Measurements from ENCODE around the gene TTYH3. TPM values are rescaled to one million over a fixed set of nuclear protein-coding genes. Genes with fewer than 3 reads are reported as not detected.

Gene TTYH3
- total RNA-seq, 3 donors from 2014 or later (not counting 1 experiment from before 2014, with no cell fraction given): 38.3 to 47.1 (median 42.4) TPM

DNA sequence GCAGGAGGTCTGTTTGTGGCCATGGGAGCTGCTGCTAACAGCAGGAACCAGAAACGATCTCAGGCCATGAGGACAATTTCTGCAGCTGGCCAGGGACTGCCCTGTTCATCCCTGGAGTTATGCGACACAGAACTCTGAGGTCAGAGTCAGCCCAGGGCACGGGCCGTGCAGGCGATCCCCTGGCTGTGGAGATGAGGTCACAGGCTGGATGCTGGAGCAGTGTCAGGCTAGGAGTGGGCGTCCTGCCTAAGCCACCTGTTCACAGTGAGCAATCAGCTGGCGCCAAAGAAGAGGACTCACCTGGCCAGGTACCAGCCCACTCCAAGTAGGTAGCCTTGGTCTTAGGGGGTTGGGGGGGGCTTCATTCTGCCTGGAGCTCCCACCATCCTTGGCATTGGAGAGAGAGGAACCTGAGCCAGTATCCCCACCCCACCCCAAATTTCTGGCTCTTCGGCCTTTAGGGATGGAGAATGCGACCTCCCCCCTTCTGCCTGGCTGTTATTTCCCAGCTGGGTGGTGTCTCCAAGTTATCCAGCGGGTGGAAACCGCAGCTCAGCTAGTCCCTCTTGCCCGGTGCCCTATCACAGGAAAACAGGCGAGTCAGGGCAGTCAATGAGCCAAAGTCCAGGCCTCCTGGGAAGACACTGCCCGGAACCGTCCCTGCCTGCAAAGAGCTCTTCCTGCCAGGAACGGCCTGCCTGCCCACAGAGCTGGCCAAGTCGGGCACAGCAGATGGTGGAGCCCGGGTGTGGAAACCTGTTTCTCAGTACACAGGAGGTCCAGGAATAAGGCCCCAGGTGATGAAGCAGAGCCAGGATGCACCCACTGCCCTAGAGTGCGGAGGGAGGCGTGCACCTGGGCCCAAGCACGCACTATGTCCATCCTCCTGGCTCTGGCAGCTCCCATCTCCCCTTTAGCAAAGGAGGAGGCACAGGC is 1.8 kb upstream of the TTYH3 start:
- Mint-ChIP-seq H3K36me3 (no peaks in the 10 kb centered on the region), H3K4me3 (no peak overlapping the region), H3K9me3 (no peaks in the 10 kb centered on the region), H3K27ac (no peak overlapping the region), H3K4me1 (peaks cover 10 to 28% of the 10 kb centered on the region in 2 donors), H3K27me3 (ENCODE audit: low read depth in 2 of 2) (no peaks in the 10 kb centered on the region)
- no peak for DNase-seq
- Histone ChIP-seq H3K27ac (ENCODE audit: low read length) (no peak overlapping the region), H3K4me3 (ENCODE audit: low read length) (no peak overlapping the region), H3K9me3 (ENCODE audit: control insufficient read depth, insufficient read depth, low read length) (no peaks in the 10 kb centered on the region), H3K36me3 (ENCODE audit: control insufficient read depth, insufficient read depth, low read length) (no peaks in the 10 kb centered on the region), H3K4me1 (ENCODE audit: control insufficient read depth, insufficient read depth, low read length) (peaks cover 29% of the 10 kb centered on the region), H3K27me3 (ENCODE audit: control insufficient read depth, insufficient read depth, low read length) (no peaks in the 10 kb centered on the region)
- WGBS (ENCODE audit: insufficient coverage): 88% methylated on average over 21 of the region's 21 CpGs
- ATAC-seq: no peak
- TF ChIP-seq, protein P1, sequence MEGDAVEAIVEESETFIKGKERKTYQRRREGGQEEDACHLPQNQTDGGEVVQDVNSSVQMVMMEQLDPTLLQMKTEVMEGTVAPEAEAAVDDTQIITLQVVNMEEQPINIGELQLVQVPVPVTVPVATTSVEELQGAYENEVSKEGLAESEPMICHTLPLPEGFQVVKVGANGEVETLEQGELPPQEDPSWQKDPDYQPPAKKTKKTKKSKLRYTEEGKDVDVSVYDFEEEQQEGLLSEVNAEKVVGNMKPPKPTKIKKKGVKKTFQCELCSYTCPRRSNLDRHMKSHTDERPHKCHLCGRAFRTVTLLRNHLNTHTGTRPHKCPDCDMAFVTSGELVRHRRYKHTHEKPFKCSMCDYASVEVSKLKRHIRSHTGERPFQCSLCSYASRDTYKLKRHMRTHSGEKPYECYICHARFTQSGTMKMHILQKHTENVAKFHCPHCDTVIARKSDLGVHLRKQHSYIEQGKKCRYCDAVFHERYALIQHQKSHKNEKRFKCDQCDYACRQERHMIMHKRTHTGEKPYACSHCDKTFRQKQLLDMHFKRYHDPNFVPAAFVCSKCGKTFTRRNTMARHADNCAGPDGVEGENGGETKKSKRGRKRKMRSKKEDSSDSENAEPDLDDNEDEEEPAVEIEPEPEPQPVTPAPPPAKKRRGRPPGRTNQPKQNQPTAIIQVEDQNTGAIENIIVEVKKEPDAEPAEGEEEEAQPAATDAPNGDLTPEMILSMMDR (IDR thresholded peaks at IDR 0.05): no peak
- intact Hi-C loops (cut with micrococcal nuclease): loop anchor here (5.0 kb wide), 1 partner anchor 108 kb away; no protein-coding TSS in a partner anchor

DNA sequence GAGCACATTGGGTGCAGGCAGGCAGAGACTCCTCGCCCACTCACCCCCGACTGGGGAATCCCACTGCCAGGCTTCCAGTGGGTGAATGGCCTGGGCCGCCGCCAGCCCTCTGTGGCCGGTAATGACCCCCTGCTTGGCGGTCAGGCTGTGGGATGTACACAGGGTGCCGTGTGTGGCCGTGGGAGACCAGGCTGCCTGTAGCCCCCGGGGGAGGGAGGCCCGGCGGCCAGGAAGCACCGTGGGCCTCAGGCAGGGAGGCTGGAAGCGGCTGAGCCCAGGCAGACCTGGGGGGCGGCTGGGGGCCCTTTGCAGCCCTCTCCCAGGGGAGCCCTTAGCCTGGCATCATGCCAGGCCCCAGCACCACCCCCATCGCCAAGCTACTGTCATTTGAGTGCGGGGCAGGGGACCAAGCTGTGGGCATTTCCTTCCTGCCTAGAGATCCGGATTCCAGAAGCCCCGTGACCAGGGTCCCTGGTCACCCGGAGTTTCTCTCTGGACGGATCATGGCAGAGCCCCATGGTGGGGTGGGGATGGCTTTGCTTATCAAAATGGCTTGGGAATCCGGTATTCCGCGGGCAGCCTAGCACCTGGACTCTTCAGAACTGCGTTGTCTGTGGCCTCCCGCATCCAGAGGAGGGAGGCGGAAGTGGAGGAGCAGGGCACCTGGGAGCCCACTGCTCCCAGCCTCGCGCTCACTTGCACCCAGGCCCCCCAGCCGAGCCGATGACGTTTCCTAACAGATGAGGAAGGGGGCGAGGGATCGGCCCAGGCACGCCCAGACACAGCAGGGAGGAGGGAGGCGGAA is 1.1 kb downstream of the TTYH3 start:
- peak; percentile 44 to 52 for DNase-seq
- Histone ChIP-seq H3K9me3 (ENCODE audit: control insufficient read depth, insufficient read depth, low read length) (no peaks in the 10 kb centered on the region), H3K4me1 (ENCODE audit: control insufficient read depth, insufficient read depth, low read length) (peaks cover 46% of the 10 kb centered on the region), H3K36me3 (ENCODE audit: control insufficient read depth, insufficient read depth, low read length) (no peaks in the 10 kb centered on the region), H3K27me3 (ENCODE audit: control insufficient read depth, insufficient read depth, low read length) (no peaks in the 10 kb centered on the region), H3K4me3 (ENCODE audit: low read length) (peak overlapping the region; percentile 51), H3K27ac (ENCODE audit: low read length) (peak overlapping the region; percentile 53)
- Mint-ChIP-seq H3K36me3 (no peaks in the 10 kb centered on the region), H3K9me3 (no peaks in the 10 kb centered on the region), H3K27me3 (ENCODE audit: low read depth in 2 of 2) (no peaks in the 10 kb centered on the region), H3K4me1 (peaks cover 10 to 34% of the 10 kb centered on the region in 2 donors), H3K27ac (peak overlapping the region; percentile 72 to 92), H3K4me3 (peak overlapping the region; percentile 93)
- 5% methylated on average over 35 of the region's 35 CpGs for WGBS (ENCODE audit: insufficient coverage)
- intact Hi-C loops (cut with micrococcal nuclease): loop anchor here (5.0 kb wide), 1 partner anchor 111 kb away; no protein-coding TSS in a partner anchor
- TF ChIP-seq, protein P1 (IDR thresholded peaks at IDR 0.05): no peak
- ATAC-seq: peak in 1 of 3 donors; percentile 2

DNA sequence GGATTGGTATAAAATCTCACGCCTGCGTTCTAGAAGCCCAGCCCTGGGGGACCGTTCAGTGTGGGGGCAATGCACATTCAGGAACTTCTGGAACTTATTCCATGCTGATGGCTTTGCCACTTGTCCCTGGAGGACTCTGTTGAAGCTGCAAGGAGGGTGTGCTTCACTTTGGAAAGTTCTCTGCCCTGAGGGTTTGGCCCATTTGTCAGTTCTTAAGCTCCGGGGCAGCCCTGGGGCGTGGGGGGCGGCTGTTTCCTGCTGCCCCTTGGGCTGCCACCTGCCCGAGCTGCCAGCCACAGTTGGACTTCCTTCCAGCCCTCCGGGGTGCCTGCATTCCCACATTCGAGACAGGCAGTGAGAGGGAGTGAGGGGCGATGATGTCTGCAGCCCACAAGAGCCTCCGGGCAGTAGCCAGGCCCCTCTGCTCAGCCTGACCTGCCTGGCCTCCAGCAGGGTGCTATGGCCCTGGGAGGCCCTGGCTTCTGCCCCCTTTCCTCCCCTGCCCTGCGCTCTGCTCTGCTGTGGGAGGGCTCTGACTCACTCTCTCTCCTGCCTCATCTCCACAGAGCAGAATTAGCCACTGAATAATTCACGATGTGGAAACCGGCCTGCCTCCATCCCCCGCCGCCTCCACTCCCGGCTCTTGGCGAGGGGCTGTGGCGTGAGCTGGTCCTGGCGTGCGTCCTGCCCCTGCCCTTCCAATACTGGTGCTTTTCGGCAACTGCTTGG is 1.9 kb downstream of the TTYH3 start:
- WGBS (ENCODE audit: insufficient coverage): 32% methylated on average over 22 of the region's 22 CpGs
- TF ChIP-seq, protein P1 (IDR thresholded peaks at IDR 0.05): no peak
- ATAC-seq (peak in 1 of 3 donors; percentile 12), DNase-seq (peak in 1 of 2 donors; percentile 30)
- Mint-ChIP-seq H3K4me1 (peaks cover 10 to 34% of the 10 kb centered on the region in 2 donors), H3K36me3 (no peaks in the 10 kb centered on the region), H3K9me3 (no peaks in the 10 kb centered on the region), H3K27ac (peak overlapping the region; percentile 41 to 92), H3K27me3 (ENCODE audit: low read depth in 2 of 2) (no peaks in the 10 kb centered on the region), H3K4me3 (peak overlapping the region; percentile 93)
- Histone ChIP-seq H3K4me3 (ENCODE audit: low read length) (peak overlapping the region; percentile 51), H3K27ac (ENCODE audit: low read length) (peak overlapping the region; percentile 53), H3K27me3 (ENCODE audit: control insufficient read depth, insufficient read depth, low read length) (no peaks in the 10 kb centered on the region), H3K9me3 (ENCODE audit: control insufficient read depth, insufficient read depth, low read length) (no peaks in the 10 kb centered on the region), H3K4me1 (ENCODE audit: control insufficient read depth, insufficient read depth, low read length) (peaks cover 52% of the 10 kb centered on the region), H3K36me3 (ENCODE audit: control insufficient read depth, insufficient read depth, low read length) (no peaks in the 10 kb centered on the region)
- intact Hi-C loops (cut with micrococcal nuclease): loop anchor here (5.0 kb wide), 1 partner anchor 111 kb away; no protein-coding TSS in a partner anchor
